Measurements from ENCODE around the gene GJA3.
"Not testable (repeated sequence)": the region's sequence is repeated elsewhere in the genome, so short reads cannot be mapped to it uniquely, and the experiment has no call there.

Gene GJA3

DNA sequence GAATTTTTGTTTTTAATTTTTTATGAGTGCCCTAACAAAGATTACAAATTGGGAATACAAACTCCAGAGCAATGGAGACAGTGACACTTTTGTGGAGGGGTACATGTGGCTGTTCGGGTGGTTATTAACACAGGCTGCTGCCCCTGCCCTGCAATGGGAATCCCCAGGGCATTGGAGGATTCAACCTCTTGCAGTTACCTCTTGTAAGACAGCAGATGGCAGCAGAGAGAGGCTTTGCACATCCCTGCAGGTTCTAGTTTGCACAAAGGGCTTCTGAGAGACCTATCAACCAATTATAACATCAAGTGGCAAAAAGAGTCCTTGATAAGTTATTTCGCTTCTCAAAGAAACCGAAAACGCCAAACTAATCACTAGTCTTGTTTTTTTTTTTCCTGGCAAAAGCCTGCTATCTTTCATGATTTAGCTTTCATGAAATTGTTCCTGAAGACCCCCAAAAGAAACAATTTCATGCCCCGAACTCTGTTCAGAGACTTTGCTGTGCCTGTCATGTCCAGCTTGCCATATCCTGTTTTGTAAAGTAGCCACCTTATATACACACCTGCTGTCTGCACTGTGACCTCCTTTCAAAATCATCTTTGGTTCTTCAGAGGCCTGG, 21.5 kb upstream of the GJA3 start:
- DNase-seq (ENCODE audit: low spot score): peak; percentile 81

- no peak for DNase-seq (ENCODE audit: low spot score)
Observed at GRCh38 chr13:20181188-20181587, 20.3 kb upstream of the GJA3 start.

DNA sequence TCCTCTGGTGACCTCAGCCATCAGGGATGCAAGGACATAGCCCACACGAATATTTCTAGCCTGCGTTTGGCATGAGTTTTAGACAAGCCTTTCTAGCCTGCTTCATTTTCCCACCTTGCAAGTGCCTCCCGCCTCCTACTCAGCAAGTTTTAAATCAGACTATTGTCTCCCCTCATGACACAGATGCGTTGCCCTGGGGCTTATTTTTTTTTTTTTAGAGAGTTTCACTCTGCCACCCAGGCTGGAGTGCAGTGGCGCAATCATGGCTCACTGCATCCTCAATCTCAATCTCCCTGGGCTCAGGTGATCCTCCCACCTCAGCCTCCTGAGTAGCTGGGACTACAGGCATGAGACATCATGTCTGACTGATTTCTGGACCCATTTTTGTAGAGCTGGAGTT, 17.3 kb upstream of the GJA3 start:
- DNase-seq (ENCODE audit: low spot score): no peak

DNA sequence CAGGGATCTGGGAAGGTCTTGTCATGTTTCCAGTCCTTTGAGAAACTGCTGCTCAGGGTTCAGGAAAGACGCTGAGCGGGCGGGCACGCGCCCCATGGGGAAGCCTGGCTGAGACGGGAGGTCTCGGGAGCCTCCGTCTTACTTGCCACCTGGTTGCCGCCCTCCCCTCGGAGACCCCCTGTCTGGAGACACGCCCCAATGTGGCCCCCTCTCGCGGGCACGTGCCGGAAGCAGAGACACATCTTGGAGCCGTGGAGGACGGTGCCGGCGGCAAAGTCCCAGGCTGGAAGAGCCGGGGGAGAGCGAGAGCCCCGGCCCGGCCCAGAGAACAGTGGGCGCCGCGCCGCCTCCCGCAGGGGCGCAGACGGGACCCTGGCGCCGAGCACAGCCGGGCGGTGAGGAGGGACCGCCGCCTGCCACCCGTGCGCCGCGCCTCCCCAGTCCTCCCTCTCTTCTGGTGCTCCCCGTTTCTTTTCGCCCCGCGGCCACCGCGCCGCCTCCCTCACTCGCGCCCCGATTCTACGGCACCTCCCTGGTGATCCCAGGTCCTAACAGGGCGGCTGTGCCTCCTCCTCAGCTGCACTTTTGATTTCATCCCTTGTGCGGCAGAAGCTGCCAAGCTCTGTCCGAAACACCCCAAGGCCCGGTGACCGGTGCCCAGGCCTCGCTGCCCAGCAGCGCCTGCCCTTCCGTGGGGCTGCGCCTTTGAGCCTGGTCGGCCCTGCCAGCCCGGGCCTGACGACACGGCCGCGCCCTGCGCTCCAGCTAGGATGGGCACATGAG, 16.4 kb upstream of the GJA3 start:
- no peak for DNase-seq (ENCODE audit: low spot score)

DNA sequence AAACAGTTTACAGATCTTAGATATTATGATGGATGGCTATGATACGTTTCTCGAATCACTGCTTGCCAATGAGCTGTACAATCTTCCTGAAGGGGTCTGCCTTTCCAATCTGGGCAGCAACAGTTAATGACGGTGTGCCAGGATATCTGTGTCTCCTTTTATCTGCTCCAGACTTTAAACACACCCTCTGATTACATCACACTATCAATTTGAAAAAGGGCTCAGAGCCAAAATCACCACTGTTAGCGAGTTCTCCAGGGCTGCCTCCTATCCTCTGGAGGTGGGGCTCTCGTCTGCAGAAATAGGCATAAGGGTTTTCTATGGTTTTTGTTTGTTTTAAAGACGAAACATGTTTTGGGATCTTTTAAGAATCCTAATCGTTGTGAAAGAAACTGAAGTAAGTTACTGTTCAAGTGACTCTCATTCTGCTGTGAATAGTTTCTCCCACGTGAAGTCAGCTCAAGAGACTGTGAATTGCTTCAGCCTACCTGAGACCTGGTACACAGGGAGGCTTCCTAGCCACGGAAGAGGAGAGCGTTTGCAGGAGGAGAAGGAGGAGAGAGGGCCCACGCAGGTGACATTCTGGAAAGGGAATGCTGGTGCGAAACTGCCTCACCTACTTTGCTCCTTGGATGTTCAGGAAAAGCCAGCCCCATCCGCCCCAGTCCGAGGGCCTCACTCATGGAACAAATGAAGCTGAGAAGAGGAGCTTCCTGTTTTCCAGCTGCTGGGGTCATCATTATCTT, 15.2 kb upstream of the GJA3 start:
- DNase-seq (ENCODE audit: low spot score): no peak

- DNase-seq (ENCODE audit: low spot score): no peak
Observed at GRCh38 chr13:20175406-20175794, 14.5 kb upstream of the GJA3 start.

DNA sequence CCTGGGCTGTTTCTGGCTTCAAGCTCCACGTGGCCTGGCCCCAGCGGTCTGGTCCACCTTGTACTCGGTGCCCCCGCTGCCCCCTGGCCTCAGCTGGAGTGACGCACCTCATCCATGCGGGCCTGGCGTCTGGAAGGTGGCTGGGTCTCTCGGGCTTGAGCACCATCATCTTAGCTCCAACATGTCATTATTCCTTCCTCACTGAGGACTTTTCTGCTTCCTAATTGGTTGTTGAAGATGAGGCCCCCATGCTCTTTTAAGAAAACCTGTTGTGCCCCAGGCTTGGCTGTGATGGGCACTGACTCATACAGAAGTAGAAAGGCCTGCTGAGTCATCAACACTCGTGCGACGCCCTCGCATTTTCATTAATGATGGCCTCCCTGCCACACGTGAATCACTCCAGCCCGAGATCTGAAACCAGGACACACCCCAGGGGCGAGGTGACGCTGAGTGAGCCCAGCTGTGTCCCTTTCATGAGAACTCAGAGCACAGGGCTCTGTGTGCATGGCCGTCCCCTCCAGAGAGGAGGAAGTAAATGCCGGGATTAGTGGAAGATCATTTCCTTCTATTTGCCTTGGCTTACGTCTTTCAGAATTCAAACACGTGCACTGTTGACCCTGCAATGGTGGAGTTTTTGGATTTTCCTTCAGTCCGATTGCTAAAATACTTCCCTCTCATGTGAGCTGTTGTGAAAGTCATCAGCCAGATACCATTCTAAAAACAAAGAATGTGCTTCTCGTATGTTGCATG, 14.0 kb upstream of the GJA3 start:
- DNase-seq (ENCODE audit: low spot score): no peak

- no peak for DNase-seq (ENCODE audit: low spot score)
Observed at GRCh38 chr13:20173116-20173746, 12.4 kb upstream of the GJA3 start.

DNA sequence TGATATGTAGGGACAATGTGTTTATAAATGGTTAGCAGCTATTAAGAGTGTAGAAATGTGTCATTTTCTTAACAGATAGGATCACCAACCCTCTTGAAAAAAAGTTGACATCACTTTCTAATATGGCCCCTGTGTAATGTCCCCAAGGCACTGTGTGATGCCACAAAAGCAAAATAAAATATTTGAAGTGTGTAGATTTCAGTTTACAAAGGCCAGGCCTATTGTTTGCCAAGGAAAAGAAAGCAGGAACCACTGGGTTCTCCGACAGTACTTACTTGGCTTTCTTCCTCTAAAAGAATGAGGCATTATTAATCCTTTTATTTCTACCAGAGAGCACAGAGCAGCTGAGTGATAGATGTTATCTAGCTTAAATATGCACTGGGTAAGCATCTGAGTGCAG, 10.5 kb upstream of the GJA3 start:
- no peak for DNase-seq (ENCODE audit: low spot score)

DNA sequence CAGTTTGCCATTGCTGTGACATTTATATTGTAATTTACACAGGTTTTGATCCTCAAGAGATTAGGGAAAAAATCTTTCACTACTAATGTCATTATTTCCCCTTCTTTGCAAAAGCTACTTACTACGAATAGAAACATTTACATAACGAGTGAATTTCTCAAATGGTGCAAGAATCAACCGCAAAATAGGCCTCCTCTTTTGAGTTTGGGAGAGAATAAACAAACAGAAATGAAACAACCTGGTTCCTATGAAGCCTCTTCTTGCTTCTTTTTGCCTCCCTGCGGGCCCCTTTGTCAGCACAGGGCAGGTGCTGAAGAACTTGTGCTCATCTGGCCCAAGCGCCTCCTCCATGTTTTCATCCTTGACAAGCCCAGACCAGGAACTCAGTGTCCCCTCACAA, 10.1 kb upstream of the GJA3 start:
- no peak for DNase-seq (ENCODE audit: low spot score)

GRCh38 chr13:20168396-20168795, 7.5 kb upstream of the GJA3 start:
- no peak for DNase-seq (ENCODE audit: low spot score)

DNA sequence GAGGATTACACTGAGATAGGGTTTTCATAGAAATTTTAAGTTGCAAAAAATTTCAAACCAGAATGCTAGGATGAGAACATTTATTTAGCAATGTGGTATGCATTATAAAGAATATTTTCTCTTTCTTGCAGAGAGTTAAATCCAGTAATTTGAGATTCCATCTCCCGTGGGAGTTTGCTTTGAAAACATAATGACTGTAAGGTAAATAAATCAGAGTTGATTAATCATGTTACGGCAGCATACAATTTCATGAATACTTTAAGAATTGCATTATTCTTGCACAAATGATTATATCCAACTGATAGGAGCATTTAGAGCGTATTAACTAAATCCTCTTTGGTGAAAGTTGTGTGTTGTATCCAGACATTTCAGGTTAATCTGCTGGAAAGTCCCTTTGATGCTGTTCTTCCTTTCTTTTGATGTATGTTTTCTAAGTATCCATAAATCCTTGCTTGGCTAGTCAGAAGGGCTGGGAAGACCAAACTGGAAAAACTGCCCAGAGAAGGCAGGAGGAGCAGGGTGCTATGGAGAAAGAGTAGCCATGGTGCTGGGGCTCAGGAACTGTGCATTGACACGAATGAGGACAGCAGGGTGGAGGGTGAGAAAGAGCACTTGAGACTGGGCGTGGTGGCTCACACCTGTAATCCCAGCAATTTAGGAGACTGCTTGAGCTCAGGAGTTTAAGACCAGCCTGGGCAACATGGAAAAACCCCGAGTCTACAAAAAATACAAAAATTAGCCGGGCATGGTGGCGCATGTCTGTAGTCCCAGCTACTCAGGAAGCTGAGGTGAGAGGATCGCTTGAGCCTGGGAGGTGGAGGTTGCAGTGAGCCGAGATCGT, 4.8 kb upstream of the GJA3 start:
- DNase-seq (ENCODE audit: low spot score): no peak

GRCh38 chr13:20161951-20162300, 1.1 kb upstream of the GJA3 start:
- DNase-seq (ENCODE audit: low spot score): no peak

DNA sequence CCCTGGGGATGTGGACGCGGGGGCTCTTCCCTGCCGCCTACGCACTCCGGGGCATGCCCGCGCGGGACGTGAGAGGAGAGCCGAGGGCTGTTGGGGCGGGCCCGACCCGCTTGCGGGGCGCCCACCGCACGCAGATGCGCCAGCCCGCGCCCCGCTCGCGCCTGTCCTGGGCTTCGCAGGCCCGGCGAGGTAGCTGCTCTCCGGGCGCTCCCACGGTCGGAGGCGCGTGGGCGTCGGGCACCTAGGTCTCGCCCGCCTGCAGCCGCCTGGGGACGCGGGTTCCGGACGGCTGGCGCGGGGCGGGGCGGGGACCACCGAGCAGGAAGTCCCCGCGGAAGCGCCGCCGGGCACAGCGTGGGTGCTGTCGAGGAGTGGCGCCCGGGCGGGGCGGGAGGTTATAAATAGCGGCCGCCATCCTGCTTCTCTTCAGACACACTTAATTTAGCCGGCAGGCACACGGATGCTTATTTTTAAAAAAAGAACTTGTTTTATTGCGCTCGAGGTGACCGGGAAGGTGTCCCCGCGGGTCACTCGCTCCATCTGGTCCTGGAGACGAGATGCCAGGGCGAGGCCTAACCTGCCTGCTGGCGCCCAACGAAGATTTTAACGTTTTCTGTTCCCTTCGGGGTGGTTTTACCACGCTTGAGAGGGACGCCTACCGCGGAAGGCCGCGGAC, 561 bp upstream of the GJA3 start:
- no peak for DNase-seq (ENCODE audit: low spot score)

- DNase-seq (ENCODE audit: low spot score): no peak
Observed at GRCh38 chr13:20159646-20160305, 1.1 kb downstream of the GJA3 start.

DNA sequence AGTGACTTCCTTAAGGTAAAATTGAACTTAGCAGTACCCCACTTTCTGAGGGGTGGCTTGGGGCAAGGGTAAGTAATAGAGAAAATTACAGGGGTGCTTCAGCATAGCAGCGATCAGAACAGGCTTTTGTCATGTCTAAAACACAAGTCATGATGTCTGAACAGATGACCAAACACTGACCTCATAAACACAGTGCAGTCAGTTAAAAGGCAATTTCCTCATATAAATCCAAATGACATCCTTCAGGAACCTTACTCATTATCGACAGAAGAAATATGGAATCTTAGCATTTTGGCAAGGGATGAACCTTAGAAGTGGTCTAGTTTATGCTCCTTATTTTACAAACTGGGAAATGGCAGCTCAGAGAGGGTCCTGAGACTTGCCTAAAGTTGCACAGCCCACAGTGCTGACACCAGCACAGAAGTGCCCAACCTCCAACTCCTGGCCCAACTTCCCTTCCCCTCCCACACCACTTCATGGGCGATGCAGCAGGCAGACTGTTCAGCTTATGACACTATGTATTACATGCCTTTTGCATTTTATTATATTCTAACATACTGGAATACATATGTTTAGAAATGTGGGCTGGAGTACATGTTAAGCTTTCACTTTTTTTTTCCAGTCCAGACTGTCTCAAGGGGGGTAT, 3.6 kb downstream of the GJA3 start:
- no peak for DNase-seq (ENCODE audit: low spot score)

GRCh38 chr13:20156702-20157101, 4.2 kb downstream of the GJA3 start:
- DNase-seq (ENCODE audit: low spot score): no peak

- DNase-seq (ENCODE audit: low spot score): not testable (repeated sequence)
Observed at GRCh38 chr13:20153290-20153689, 7.6 kb downstream of the GJA3 start.

DNA sequence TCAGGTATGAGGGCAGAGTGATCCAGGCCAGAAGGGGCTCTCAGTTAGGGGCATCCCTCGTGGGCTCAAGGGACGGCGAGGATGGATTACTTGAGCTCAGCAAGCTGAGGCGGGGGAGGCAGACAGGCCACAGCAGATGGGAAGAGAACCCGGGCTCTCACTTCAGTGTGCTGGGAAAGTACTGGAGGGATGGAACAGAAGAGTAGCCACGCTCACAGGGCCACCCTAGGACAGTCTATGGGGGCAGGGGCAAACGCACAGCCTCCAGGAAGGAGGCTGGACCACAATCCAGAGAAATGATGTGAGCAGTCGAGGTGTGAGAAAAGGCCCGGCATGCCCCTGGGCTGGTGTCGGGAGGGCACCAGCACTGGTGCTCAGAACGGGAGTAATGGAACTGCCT, 9.2 kb downstream of the GJA3 start:
- no peak for DNase-seq (ENCODE audit: low spot score)

DNA sequence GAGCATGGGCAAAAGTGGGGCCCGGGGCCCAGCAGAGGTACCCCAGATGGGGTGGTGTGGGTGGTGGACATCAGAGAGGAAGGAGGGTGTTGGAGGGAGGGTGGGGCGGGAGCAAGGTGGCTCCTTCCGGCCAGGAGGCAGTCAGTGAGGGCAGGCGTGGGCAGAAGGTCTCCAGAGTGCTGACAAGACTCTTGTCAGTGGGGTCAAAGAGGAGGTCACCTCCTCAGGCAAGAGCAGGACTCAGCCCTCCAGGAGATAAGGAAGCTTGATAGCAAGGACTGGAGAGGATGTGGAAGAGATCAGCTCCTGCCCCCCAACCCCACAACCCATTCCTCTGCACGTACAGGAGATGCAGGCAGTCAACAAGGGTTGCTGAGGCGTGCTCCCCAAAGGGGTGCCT, 9.8 kb downstream of the GJA3 start:
- no peak for DNase-seq (ENCODE audit: low spot score)
